Measurements from ENCODE around the gene CSNK1A1L. TPM values are rescaled to one million over a fixed set of nuclear protein-coding genes. Genes with fewer than 3 reads are reported as not detected.
"Not testable (repeated sequence)": the region's sequence is repeated elsewhere in the genome, so short reads cannot be mapped to it uniquely, and the experiment has no call there.

CSNK1A1L gene
- total and polyA plus RNA-seq, 8 donors: not detected

GRCh38 chr13:37065890-37066526 lies 39.5 kb downstream of the CSNK1A1L start:
- no peaks in the 10 kb centered on the region for H3K36me3 ChIP-seq
- TF ChIP-seq CTCF (IDR thresholded peaks at IDR 0.05): no peak
- intact Hi-C loops (cut with DNase I): no loop called here
- no peak overlapping the region for H3K4me3 ChIP-seq
- no peaks in the 10 kb centered on the region for H3K27me3 ChIP-seq
- DNase-seq (no peak), FAIRE-seq (no peak), ATAC-seq (no peak)
- WGBS, 2 donors: 73 to 76% methylated on average over 6 of the region's 6 CpGs
- H3K4me1 ChIP-seq: no peaks in the 10 kb centered on the region
- no peak overlapping the region for H3K27ac ChIP-seq
- no peaks in the 10 kb centered on the region for H3K9me3 ChIP-seq

GRCh38 chr13:37059848-37060192 lies 45.6 kb downstream of the CSNK1A1L start:
- ATAC-seq: peak in 2 of 4 donors; percentile 28 to 35

GRCh38 chr13:37058910-37059847 lies 46.3 kb downstream of the CSNK1A1L start, which contains the start of gene SUPT20H:
SUPT20H (minus strand) TSS chr13:37059688; CDS start chr13:37051490, 8,198 bp downstream.
- H3K36me3 ChIP-seq: no peaks in the 10 kb centered on the region
- TF ChIP-seq CTCF (IDR thresholded peaks at IDR 0.05): no peak
- peak within 1 kb of the TSS; percentile 75 to 89 (median 83) for H3K27ac ChIP-seq
- H3K9me3 ChIP-seq: no peaks in the 10 kb centered on the region
- peak within 1 kb of the TSS; percentile 71 to 98 (median 87) for H3K4me3 ChIP-seq
- FAIRE-seq (no peak), ATAC-seq (peak; percentile 99 to 100 (median 99)), DNase-seq (peak; percentile 91 to 98 (median 95))
- 1% methylated on average over 75 of the region's 75 CpGs for WGBS, 2 donors
- H3K4me1 ChIP-seq: peaks cover 4 to 10% (median 8%) of the 10 kb centered on the region in 3 donors
- intact Hi-C loops (cut with DNase I): no loop called here
- H3K27me3 ChIP-seq: no peaks in the 10 kb centered on the region

More at GRCh38 chr13:37059848-37060192, 45.6 kb downstream of the CSNK1A1L start:
- peak overlapping the region; percentile 75 to 89 (median 83) for H3K27ac ChIP-seq
- no peaks in the 10 kb centered on the region for H3K27me3 ChIP-seq
- H3K4me3 ChIP-seq: peak overlapping the region; percentile 71 to 98 (median 87)
- H3K4me1 ChIP-seq: peaks cover 4 to 10% (median 8%) of the 10 kb centered on the region in 3 donors
- FAIRE-seq (no peak), DNase-seq (no peak)
- no peaks in the 10 kb centered on the region for H3K36me3 ChIP-seq
- TF ChIP-seq CTCF (IDR thresholded peaks at IDR 0.05): no peak
- WGBS, 2 donors: 13 to 15% methylated on average over 10 of the region's 10 CpGs
- intact Hi-C loops (cut with DNase I): no loop called here
- no peaks in the 10 kb centered on the region for H3K9me3 ChIP-seq

DNA sequence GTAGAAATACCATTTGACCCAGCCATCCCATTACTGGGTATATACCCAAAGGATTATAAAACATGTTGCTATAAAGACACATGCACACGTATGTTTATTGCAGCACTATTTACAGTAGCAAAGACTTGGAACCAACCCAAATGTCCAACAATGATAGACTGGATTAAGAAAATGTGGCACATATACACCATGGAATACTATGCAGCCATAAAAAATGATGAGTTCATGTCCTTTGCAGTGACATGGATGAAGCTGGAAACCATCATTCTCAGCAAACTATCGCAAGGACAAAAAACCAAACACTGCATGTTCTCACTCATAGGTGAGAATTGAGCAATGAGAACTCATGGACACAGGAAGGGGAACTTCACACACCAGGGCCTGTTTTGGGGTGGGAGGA lies 49.2 kb downstream of the CSNK1A1L start:
- H3K9me3 ChIP-seq; H3K27me3 ChIP-seq; FAIRE-seq; intact Hi-C loops (cut with DNase I); H3K27ac ChIP-seq; H3K36me3 ChIP-seq; ATAC-seq; H3K4me3 ChIP-seq; H3K4me1 ChIP-seq; DNase-seq: not testable (repeated sequence)
- 79 to 94% methylated on average over 2 of the region's 2 CpGs for WGBS, 2 donors

Other genes with a start within 250 kb of the CSNK1A1L start
- gene SMAD9, start 185.4 kb downstream of the CSNK1A1L start, total RNA-seq: 1 to 10 TPM in 3 of 6 donors, under 1 TPM in 3; 0.32 to 1.6 (median 1.0) TPM
- gene SMAD9, start 185.4 kb downstream of the CSNK1A1L start, polyA plus RNA-seq: 1 to 10 TPM in 1 of 2 donors, under 1 TPM in 1; 0.68 to 1.3 TPM
- 10 to 100 TPM; 30.9 to 62.6 (median 40.8) TPM for gene ALG5, start 106.3 kb downstream of the CSNK1A1L start, total RNA-seq
- gene ALG5, start 106.3 kb downstream of the CSNK1A1L start, polyA plus RNA-seq: 10 to 100 TPM; 37.0 to 49.5 TPM
- 10 to 100 TPM; 12.9 to 17.5 (median 13.2) TPM for gene EXOSC8, start 104.9 kb downstream of the CSNK1A1L start, total RNA-seq
- 10 to 100 TPM; 40.3 to 63.7 TPM for gene EXOSC8, start 104.9 kb downstream of the CSNK1A1L start, polyA plus RNA-seq
- 10 to 100 TPM; 16.0 to 33.4 (median 20.4) TPM for gene SUPT20H, start 46.0 kb downstream of the CSNK1A1L start, total RNA-seq
- gene SUPT20H, start 46.0 kb downstream of the CSNK1A1L start, polyA plus RNA-seq: 10 to 100 TPM; 15.3 to 22.7 TPM

Data from pancreas (tissue), 10 donors.